ENCODE results near the gene TTLL11. TPM values are rescaled to one million over a fixed set of nuclear protein-coding genes. Genes with fewer than 3 reads are reported as not detected.

TTLL11 gene
- total RNA-seq, 4 donors from 2014 or later = 9.1 to 47.4 (median 11.3) TPM

GRCh38 chr9:122076773-122077172 is 16.3 kb downstream of the TTLL11 start:
- no peak for DNase-seq
- Histone ChIP-seq H3K27me3 (no peaks in the 10 kb centered on the region), H3K9me3 (peaks cover 0 to 5% of the 10 kb centered on the region in 2 donors), H3K4me3 (no peak overlapping the region), H3K27ac (peak overlapping the region; percentile 65 to 75 (median 70)), H3K36me3 (no peaks in the 10 kb centered on the region), H3K4me1 (peaks cover 0 to 15% (median 2%) of the 10 kb centered on the region in 4 donors)
- in situ Hi-C loops (cut with MboI; ENCODE audit: low pct_ligation_motif_present in 1 of 4, low pct_unique_long_range_greater_than_20kb in 1 of 4, low sequenced_read_pairs in 3 of 4) (no loop called here), intact Hi-C loops (cut with DNase I; ENCODE audit: low total_unique reads) (no loop called here)
- 92 to 98% methylated on average over 3 of the region's 3 CpGs for WGBS, 2 donors (ENCODE audit: low coverage in 1 of 2)
- TF ChIP-seq EP300 (IDR thresholded peaks at IDR 0.05; ENCODE audit: low read depth) (no peak), POLR2A (IDR thresholded peaks at IDR 0.05) (no peak), POLR2AphosphoS5 (IDR thresholded peaks at IDR 0.05) (no peak)
- TF ChIP-seq, protein P1, sequence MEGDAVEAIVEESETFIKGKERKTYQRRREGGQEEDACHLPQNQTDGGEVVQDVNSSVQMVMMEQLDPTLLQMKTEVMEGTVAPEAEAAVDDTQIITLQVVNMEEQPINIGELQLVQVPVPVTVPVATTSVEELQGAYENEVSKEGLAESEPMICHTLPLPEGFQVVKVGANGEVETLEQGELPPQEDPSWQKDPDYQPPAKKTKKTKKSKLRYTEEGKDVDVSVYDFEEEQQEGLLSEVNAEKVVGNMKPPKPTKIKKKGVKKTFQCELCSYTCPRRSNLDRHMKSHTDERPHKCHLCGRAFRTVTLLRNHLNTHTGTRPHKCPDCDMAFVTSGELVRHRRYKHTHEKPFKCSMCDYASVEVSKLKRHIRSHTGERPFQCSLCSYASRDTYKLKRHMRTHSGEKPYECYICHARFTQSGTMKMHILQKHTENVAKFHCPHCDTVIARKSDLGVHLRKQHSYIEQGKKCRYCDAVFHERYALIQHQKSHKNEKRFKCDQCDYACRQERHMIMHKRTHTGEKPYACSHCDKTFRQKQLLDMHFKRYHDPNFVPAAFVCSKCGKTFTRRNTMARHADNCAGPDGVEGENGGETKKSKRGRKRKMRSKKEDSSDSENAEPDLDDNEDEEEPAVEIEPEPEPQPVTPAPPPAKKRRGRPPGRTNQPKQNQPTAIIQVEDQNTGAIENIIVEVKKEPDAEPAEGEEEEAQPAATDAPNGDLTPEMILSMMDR (IDR thresholded peaks at IDR 0.05) = no peak

DNA sequence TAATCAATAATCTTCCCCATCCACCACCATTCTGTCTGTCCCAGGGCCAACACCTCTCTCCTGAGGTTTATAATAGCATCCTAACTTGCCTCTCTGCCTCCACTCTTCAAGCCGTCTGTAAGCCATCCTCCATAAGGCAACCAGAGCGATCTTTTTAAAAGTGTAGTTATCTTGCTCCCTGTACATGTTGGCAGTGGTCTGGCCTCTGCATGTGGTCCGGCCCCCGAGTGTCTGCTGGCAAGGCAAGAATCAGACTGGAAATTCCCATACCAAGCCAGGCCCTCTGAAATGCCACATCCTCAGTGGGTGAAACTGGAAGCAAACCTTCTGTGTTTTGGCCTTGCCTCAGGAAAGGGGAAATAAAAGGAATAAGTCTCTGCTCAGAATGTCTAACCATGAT is 17.0 kb downstream of the TTLL11 start:
- Histone ChIP-seq H3K36me3 (no peaks in the 10 kb centered on the region), H3K4me1 (peaks cover 0 to 15% (median 2%) of the 10 kb centered on the region in 4 donors), H3K9me3 (peaks cover 0 to 5% of the 10 kb centered on the region in 2 donors), H3K4me3 (no peak overlapping the region), H3K27ac (peak overlapping the region; percentile 65 to 75 (median 70)), H3K27me3 (no peaks in the 10 kb centered on the region)
- TF ChIP-seq EP300 (IDR thresholded peaks at IDR 0.05; ENCODE audit: low read depth) = no peak
- TF ChIP-seq, protein P1 (IDR thresholded peaks at IDR 0.05) = no peak
- TF ChIP-seq POLR2AphosphoS5 (IDR thresholded peaks at IDR 0.05) = no peak
- no peak for TF ChIP-seq POLR2A (IDR thresholded peaks at IDR 0.05)
- intact Hi-C loops (cut with DNase I; ENCODE audit: low total_unique reads) (no loop called here), in situ Hi-C loops (cut with MboI; ENCODE audit: low pct_ligation_motif_present in 1 of 4, low pct_unique_long_range_greater_than_20kb in 1 of 4, low sequenced_read_pairs in 3 of 4) (no loop called here)
- 59 to 74% methylated on average over 2 to 4 of the region's 4 CpGs for WGBS, 2 donors (ENCODE audit: low coverage in 1 of 2)
- no peak for DNase-seq

DNA sequence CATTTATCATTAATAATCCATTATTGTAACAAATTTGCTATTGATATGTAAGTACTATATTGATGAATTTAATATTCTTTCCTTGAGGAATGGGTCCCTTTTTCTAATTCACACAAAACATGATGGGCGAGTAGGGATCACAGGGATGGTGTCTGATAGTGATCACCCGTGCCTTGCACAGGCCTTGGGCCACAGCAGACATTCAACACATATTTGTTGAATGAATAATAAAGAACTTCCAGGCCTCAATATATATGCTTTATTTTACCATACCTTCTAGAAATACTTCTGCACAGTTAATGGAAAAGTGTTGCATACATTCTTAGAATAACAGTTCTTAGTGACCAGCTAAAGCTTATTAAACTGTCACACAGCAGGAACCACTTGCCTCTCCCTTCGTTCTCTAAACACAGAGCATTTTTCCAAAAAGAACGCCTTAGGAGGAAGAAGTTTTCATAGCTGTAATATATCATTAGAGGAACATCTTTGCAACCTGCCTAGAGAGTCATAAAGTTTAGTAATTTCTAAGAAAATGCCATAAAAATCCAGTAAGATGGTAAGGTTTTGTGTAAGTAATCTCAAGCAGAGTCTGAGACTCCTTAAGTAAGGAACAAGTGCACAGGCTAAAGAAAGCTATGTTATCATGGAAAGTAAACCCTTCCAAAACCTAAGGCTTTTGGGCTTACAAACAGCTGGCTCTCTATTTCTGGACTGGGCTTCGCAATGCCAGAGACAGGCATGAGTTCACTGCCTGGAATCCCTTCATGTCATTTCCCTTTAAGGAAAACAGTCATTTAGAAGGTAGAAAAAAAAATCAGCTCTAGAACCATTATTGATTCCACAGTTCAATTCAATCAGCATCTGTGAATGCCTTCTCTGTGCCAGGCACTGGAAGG is 17.7 kb downstream of the TTLL11 start:
- Histone ChIP-seq H3K4me1 (peaks cover 0 to 15% (median 2%) of the 10 kb centered on the region in 4 donors), H3K27ac (peak overlapping the region; percentile 65 to 75 (median 70)), H3K36me3 (no peaks in the 10 kb centered on the region), H3K9me3 (peaks cover 0 to 5% of the 10 kb centered on the region in 2 donors), H3K27me3 (no peaks in the 10 kb centered on the region), H3K4me3 (no peak overlapping the region)
- TF ChIP-seq, protein P1 (IDR thresholded peaks at IDR 0.05) = no peak
- TF ChIP-seq EP300 (IDR thresholded peaks at IDR 0.05; ENCODE audit: low read depth) (no peak), POLR2A (IDR thresholded peaks at IDR 0.05) (no peak), POLR2AphosphoS5 (IDR thresholded peaks at IDR 0.05) (no peak)
- in situ Hi-C loops (cut with MboI; ENCODE audit: low pct_ligation_motif_present in 1 of 4, low pct_unique_long_range_greater_than_20kb in 1 of 4, low sequenced_read_pairs in 3 of 4) = no loop called here
- 60 to 71% methylated on average over 5 of the region's 5 CpGs for WGBS, 2 donors (ENCODE audit: low coverage in 1 of 2)
- no peak for DNase-seq
- intact Hi-C loops (cut with DNase I; ENCODE audit: low total_unique reads) = no loop called here

DNA sequence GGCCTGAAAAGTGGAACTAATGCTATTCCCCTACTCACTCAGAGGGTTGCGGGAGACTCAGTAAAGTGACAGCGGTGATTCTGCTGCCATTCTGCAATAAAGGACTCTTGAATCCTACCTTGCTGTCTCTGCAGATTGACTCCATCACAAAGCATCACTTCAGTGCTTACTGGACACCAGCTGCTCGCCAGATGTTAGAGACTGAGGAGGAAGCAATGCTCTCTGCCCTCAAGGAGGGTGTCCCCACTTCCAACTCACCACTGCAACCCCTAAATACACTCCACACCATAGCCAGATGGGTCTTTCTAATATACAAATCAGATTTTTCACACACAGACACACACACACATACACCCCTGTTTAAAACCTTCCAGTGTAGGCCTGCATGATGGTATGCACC is 21.4 kb downstream of the TTLL11 start:
- H3K27me3 ChIP-seq = no peaks in the 10 kb centered on the region
- H3K4me3 ChIP-seq = no peak overlapping the region
- intact Hi-C loops (cut with DNase I; ENCODE audit: low total_unique reads) (no loop called here), in situ Hi-C loops (cut with MboI; ENCODE audit: low pct_ligation_motif_present in 1 of 4, low pct_unique_long_range_greater_than_20kb in 1 of 4, low sequenced_read_pairs in 3 of 4) (no loop called here)
- no peaks in the 10 kb centered on the region for H3K9me3 ChIP-seq
- peaks cover 0 to 15% (median 2%) of the 10 kb centered on the region in 4 donors for H3K4me1 ChIP-seq
- no peak overlapping the region for H3K27ac ChIP-seq
- TF ChIP-seq POLR2AphosphoS5 (IDR thresholded peaks at IDR 0.05) (no peak), POLR2A (IDR thresholded peaks at IDR 0.05) (no peak), EP300 (IDR thresholded peaks at IDR 0.05; ENCODE audit: low read depth) (no peak)
- TF ChIP-seq, protein P1 (IDR thresholded peaks at IDR 0.05) = no peak
- H3K36me3 ChIP-seq = no peaks in the 10 kb centered on the region
- no peak for DNase-seq
- WGBS, 2 donors (ENCODE audit: low coverage in 1 of 2) = 94% methylated on average over 3 of the region's 3 CpGs; no CpG with 5 or more reads in 1 of the 2 donors

Data from transverse colon (tissue), 4 donors.